GM19468 (cell line): ENCODE data around the gene CRMP1.

ENCODE experiments used
- ATAC-seq: cut with Tn5 transposase; IDR thresholded peaks from one replicate; pipeline ENCODE4 v1.9.1; 2021; ENCODE audit warnings: mild to moderate bottlenecking, moderate library complexity, moderate number of reproducible peaks; ENCODE audit not compliant: unreplicated experiment; ENCODE audit errors: extremely low read depth

CRMP1 gene

GRCh38 chr4:5781691-5782090 is 111.2 kb downstream of the CRMP1 start:
- no peak for ATAC-seq

DNA sequence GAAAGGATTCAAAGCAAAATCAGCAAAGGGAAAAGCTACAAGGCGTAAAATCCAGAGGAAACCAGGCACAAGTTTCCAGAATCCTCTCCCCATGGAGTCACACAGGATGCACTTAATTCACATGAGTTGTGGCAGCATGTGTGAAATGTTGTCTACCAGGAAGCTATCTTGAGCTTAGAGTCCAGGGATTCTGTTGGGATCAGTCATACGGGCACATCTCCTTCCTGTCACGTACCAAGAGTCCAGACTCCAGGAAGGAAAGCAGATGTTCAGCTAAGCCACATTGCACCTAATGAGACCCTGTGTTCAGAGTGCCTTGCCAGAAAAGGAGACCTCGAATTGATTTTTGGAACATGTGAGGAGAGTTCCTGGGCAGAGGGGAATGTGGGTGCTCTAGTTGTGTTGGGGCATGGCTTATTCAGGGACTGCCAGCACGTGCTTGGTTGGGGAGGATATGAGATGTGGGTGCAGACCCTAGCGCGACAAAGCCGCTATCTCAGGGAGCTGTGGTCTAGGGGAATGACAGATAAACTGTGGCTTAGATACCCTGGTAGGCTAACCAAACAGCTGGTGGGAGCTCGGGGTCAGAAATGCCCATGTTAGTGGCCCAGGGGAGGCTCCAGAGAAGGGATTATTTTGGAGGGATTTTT is 111.9 kb downstream of the CRMP1 start:
- no peak for ATAC-seq

- ATAC-seq, result no peak
Observed at GRCh38 chr4:5776510-5776909, 116.4 kb downstream of the CRMP1 start.

DNA sequence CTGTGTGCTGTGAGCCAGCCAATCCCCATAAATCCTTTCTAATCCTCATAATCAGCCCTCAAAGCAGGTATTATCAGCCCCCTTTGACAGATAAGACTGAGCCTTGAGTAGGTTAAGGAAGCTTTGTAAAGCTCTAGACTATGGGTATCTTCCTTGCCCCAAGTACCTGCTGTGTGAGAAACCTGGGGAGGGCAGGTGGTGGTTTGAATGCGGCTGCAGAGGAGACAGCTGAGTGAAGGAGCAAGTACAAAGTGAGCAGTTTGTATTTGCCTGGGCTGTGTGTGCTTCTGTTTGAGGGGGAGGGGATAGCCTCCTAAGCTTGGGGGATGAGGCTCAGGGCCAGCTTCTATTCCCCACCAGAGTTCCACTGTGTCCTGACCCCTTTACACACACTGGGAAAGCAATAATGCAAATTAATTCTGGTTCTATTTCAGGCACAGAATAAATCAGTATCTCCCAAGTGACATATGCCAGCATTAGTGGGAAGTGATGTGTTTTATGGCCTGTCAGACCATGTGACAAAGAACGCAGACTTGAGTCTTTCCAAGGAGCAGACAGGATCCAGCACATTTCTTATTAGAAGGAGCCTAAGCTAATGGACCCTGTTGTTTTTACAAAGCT is 118.4 kb downstream of the CRMP1 start:
- no peak for ATAC-seq

DNA sequence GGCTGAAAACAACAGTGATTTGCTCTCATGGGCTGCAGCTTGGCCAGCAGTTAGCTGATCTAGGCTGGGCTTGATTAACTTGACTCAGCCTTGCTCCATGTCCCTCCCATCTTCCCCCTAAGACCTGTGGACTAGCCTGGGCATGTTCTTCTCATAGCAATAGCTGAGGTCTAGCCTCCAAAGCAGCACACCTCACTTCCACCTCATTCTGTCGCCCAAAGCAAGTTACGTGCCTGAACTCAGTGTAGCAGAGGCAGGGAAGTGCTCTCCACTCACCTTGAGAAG is 119.7 kb downstream of the CRMP1 start:
- ATAC-seq, result no peak

GRCh38 chr4:5772528-5773270 is 120.2 kb downstream of the CRMP1 start:
- no peak for ATAC-seq
